PFSK-1 (cell line): ENCODE results near the gene ADGRF1.

Source experiments
- FOXP2 ChIP-seq: optimal IDR thresholded peaks from 2 replicates; pipeline ENCODE3; 2011; ENCODE audit warnings: borderline replicate concordance, control low read depth, inconsistent platforms; ENCODE audit not compliant: insufficient read depth; ENCODE audit errors: extremely low read length, extremely low read depth
- POLR2AphosphoS5 ChIP-seq: IDR thresholded peaks from 2 replicates; pipeline ENCODE4 v1.6.1; 2012; ENCODE audit warnings: low read depth, mild to moderate bottlenecking, control low read depth, low read length, moderate library complexity
- SIN3A ChIP-seq: IDR thresholded peaks from 2 replicates; pipeline ENCODE4 v1.6.1; 2012; ENCODE audit warnings: mild to moderate bottlenecking, low read length, moderate library complexity, borderline replicate concordance; ENCODE audit not compliant: insufficient read depth
- TAF1 ChIP-seq: IDR thresholded peaks from 2 replicates; pipeline ENCODE4 v1.6.1; 2012; ENCODE audit warnings: low read length, control low read depth, borderline replicate concordance; ENCODE audit not compliant: insufficient read depth

DNA sequence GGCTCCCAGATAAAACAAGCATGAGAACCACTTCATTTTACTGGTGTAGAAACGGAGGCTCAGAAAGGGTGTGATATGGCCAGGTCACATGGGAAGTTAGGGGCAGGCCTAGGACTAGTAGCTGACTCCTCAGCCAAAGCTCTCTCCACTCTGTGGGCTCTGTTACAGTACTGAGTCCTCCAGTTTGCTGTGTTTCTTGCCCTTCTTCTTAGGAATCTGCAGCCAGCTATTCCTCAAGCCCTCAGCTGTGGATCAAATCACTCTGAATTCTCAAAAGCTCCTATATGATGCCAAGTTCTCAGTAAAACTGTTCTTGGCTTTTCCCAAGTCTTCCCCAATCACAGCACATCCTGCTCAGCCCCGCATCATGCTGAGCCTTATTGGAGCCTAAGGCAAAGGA lies 42.5 kb upstream of the ADGRF1 start:
- no peak for TF ChIP-seq FOXP2
- no peak for TF ChIP-seq TAF1
- no peak for TF ChIP-seq SIN3A
- TF ChIP-seq POLR2AphosphoS5, result no peak
